Measurements from ENCODE around the gene CCDC60. TPM values are rescaled to one million over a fixed set of nuclear protein-coding genes. Genes with fewer than 3 reads are reported as not detected.

Gene CCDC60
- total RNA-seq, 1 donor from 2014 or later = not detected

DNA sequence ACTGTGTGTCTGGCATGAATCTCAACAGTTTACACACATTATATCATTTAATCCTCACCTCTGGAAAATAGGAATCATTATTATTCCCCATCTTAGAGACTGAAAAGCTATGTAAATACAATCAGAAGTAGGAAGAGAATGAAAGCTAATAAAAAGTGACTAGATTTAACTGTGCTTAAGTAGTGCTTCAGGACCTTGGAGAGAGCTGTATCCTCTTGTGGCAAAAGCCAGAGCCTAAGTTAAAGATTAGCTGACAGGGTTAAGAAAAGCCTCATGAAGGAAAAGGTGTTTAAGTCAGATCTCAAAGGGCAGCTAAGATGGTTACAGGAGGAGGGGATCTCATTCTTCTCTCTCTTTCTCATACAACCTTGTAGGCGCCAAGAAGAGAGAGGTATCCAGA, 193.7 kb downstream of the CCDC60 start:
- DNase-seq (ENCODE audit: low read depth in 2 of 2) = peak; percentile 38 to 58

DNA sequence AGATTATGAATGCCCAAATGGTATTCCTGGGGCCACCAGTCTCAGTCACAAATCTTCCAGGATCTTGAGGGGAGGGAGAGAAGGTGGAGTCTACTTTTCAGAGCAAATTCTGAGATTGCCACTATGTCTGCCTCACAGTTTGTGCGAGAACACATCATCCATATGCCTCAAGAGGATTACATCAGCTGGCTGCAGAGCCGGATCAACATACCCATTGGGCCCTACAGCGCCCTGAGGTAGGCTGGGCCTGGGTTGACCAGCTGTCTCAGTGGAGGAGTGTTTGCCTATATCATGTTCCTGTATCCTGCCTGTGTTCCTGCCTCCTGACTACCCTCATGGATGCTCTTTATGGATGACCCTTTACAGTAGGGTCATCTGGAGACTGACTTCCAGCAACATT, 205.9 kb downstream of the CCDC60 start:
- no peak for DNase-seq (ENCODE audit: low read depth in 2 of 2)

DNA sequence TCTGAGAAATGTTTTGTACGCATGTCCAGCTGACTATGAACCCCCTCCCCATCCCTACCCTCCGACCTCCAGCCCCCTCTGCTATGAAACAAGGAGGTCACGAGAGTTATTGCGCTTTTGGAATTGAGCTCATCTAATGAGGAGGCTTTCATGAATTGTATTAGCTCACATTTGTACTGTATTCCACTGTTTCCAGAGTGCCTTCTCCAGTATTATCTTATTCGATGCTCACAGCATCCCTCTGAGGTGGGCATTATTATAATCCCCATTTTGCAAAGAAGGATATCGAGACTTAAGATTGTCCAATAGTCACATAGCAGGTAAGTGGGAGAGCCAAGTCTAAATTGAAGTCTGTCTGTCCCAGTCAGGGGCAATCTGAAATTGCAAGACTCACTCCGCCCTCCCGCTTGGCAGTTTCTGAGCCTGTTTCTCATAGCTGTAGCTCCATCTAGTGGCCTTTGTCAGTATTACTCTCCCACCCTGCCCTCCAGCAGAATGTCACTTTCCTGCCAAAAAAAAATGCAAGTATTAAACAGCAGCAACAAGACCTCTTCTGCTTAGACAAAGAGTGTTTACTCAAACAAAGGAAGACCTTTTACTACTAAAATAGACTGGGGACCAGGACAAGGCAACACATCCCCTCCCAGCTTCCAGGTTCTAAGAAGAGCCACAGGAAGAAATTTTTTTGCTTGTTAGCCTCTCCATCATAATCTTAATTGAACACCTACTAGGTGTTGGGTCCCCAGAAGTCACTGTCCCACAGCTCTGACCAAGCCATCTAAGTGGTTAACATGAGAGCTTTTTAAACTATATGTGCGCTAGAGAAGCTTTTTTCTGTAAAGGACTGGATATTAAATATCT, 210.5 kb downstream of the CCDC60 start:
- peak; percentile 82 to 84 for DNase-seq (ENCODE audit: low read depth in 2 of 2)

DNA sequence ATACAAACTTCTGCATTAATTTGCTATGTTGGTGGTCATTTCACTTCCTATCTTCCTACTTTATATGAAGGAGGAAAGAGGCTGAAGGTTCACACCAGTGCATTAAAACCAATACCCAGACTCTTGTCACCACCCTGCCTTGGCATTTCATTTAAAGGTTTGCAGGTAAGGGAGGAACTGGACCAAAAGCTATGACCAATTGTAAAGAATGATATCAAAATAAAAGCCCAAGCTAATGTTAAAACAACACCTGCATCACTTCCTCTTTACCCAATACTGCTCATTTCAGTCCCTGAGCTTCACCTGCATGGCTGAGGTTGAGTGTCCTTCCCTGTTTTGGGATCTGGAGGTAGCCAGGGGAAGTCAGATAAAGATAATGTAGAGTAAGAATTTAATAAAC, 211.8 kb downstream of the CCDC60 start:
- DNase-seq (ENCODE audit: low read depth in 2 of 2) = no peak

DNA sequence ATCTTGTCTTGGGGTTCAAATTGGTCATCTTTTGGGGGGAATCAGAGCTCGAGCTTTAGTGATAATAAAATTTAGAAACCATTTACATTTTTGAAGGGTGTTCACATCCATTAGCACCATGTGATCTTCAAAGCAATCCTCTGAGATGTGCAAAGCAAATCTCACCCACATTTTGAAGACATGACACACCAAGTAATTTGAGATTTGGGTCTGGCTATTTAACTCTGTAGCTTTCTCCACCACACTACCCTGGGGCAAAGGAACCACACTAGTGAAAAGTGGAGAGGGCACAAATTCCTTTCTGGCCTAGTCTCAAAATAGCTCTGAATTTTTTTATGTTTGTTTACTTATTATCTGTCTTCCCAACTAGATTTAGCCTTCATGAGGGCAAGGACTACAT, 212.5 kb downstream of the CCDC60 start:
- no peak for DNase-seq (ENCODE audit: low read depth in 2 of 2)

DNA sequence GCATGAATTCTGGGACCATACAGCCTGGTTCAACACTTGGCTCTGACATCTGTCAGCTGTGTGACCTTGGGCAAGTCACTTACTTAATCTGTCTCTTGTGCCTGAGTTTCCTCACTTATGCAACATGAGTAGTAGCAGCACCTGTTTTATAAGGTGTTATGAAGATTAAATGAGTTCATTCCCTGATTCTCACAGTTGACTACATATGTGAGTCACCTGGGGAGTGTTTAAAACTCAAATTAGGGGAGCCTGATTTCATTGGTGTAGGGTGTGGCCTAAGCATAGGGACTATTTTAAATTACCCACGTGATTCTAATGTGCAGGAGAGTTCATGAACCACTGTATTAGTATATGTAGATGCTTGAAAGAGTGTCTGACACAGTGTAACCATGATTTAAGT, 222.3 kb downstream of the CCDC60 start:
- no peak for DNase-seq (ENCODE audit: low read depth in 2 of 2)

DNA sequence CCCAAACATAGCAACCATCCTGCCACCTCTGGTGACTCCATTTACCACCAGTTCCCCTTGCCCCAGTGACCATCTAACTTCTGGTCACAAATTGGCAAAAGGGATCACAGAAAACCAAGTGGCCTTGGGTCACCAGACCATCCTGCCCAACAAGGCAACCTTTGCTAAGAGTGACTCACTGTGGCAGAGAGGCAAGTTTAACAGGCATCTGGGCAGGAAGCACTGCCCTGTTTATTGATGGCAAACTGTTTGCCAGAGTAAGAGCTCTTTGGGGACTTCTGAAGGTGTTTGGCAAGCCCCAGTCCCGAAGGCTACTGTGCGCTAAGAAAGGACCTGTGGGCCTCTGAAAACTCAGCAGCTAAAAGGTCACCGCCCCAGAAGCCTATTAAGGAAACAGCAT, 230.9 kb downstream of the CCDC60 start:
- DNase-seq (ENCODE audit: low read depth in 2 of 2) = no peak

DNA sequence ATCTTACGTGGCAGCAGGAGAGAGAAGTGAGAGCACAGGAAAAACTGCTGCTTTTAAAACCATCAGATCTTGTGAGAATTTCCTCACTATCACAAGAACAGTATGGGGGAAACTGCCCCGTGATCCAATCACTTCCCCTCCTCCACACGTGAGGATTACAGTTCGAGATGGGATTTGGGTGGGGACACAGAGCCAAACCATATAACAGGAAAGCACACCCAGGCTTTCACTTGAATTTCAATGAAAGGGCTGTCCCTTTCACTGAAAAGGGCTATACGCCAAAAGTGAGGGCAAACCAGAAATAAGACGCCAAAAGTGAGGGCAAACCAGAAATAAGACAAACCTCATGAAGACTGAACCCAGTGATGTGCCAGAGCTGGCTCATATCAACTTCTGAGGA, 236.2 kb downstream of the CCDC60 start:
- DNase-seq (ENCODE audit: low read depth in 2 of 2) = no peak

DNA sequence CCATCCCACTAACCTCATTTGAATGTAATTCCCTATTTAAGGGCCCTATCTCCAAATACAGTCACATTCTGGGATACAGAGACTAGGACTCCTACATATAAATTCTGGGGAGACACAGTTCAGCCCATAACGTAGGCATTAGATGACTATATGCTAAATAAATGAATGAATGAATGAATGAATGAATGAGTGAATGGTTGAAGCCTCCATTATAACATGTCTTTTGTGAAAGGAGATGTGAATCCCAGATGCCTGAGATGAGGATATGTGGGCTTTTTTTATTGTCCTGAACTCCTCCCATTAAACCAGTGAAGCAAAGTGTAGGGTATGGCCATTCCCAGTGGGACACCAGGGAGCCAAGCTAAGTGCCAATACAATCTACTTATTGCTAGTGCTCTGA, 238.6 kb downstream of the CCDC60 start:
- DNase-seq (ENCODE audit: low read depth in 2 of 2) = no peak

DNA sequence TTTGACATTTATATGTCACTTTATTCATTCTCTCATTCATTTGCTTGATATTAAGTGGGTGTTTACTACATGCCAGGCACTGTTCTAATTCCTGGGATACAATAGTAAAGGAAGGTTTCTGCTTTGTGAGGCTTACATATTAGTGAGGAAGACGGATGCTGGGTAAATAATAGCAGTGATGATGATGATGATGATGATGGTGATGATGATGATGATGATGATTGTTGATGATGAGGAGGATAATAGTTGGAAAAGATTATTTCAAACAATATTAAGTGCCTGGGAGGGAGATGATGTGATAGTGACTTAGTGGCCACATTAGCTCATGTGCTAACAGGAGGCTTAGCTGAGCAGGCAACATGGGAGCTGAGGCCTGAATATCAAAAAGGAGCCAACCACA, 239.7 kb downstream of the CCDC60 start:
- no peak for DNase-seq (ENCODE audit: low read depth in 2 of 2)

DNA sequence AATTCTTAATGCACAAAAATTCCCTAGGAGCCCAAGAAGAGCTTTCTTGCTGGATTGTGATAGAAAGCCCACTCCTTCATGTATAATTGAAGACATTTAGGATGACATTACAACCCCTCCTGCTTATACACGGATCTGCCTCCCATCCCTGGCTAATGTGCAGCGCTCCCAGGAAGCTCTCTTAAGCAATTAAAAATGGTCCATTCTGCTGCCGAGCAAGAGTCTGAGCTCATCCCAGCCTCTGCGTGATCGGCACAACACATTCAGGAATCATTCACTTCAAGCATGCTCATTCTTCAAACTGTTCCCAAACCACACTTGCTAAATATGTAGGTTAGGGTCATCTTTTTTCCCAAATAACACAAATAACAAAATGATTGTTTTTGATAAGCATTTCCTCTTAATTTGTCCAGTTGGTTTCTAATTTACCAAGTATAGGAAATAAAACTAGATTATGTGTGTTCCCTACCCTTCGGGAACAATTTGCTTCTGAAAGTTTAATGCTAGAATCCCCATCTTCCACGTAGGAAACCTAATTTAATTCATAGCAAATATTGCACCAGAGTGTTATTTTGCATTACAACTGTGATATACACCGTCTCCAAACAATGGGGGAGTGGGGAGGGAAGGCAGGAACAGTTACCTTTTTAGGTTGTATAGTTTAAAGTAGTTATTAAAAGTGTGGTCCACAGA, 241.7 kb downstream of the CCDC60 start:
- no peak for DNase-seq (ENCODE audit: low read depth in 2 of 2)

DNA sequence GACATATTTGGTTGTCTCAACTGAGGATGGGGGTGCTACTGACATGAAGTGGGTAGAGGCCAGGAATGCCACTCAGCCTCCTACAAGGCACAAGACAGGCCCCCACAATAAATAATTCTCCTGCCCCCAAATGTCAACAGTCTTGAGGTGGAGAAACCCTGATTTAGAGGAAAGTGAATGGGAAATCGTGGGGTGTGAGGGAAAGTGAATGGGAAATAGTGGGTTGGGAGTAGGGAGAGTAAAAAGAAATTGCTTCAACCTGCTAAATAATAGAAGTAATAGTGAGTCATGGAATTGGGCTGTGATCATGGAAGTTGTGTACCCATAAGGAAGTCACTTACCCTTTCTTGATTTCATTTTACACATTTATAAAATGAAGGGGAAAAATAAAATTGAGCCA, 242.4 kb downstream of the CCDC60 start:
- no peak for DNase-seq (ENCODE audit: low read depth in 2 of 2)

DNA sequence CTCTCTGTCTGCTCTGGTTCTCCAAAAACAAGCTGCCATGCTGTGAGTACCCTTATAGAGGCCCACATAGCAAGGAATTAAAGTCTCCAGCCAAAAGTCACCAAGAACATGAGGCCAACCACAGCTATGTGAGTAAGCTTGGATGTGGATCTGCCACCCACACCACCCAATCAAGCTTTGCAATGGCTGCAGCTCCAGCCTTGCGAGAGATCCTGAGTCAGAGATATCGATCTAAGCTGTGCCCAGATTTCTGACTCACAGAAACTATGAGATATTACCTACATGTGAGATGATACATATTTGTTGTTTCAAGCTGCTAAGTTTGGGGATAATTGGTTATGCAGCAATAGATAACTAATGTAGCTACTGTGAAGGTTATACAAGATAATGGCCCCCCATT, 243.6 kb downstream of the CCDC60 start:
- no peak for DNase-seq (ENCODE audit: low read depth in 2 of 2)

DNA sequence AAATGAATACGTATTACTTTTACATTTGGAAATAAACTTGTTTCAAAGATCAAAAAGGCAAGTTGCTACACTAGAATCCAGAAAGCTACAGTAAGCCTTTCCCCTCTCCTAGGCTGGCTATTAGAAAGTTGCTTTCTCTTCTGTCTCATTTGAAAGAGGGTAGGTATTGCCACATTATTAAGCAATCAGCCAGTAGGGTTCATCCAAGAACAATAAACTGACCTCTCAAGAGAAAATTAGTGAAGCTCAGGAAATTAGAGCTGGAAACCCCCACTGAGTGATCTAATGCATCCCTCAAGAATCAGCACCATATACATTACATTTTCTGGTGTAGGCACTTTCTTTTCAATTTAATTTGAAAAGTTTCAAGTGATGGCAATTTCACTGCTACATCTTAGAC, 254.6 kb downstream of the CCDC60 start:
- DNase-seq (ENCODE audit: low read depth in 2 of 2) = peak; percentile 23 to 60

DNA sequence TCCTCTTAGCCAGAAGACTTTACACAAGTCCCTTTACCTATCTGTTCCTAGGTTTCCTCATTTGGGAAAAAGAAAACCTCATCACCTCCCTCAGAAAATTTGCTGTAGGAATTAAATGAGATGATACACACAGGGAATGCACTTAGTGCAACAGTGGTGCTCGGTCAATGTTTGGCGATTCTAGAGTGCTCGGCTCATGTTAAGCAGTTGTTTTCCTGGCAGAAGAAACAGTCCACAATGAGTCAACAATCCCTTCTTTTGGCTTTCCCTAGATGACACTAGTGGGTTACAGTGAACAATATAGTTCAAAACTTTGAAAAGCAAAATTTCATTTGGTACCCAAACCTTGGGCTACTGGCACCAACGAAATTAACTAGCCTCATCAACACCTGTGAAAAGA, 255.1 kb downstream of the CCDC60 start:
- DNase-seq (ENCODE audit: low read depth in 2 of 2) = no peak

Other genes with a start within 250 kb of the CCDC60 start
- gene HSPB8, start 155.8 kb upstream of the CCDC60 start, total RNA-seq = 1.4 and 2.2 TPM in 2 replicates